Measurements from ENCODE around the gene ELL3. TPM values are rescaled to one million over a fixed set of nuclear protein-coding genes. Genes with fewer than 3 reads are reported as not detected.

Gene ELL3
- total and polyA plus RNA-seq, 10 of the 15 experiments (the other 5 are each of a cell fraction or from before 2014, with no cell fraction given), result 12.9 to 30.3 (median 20.2) TPM

DNA sequence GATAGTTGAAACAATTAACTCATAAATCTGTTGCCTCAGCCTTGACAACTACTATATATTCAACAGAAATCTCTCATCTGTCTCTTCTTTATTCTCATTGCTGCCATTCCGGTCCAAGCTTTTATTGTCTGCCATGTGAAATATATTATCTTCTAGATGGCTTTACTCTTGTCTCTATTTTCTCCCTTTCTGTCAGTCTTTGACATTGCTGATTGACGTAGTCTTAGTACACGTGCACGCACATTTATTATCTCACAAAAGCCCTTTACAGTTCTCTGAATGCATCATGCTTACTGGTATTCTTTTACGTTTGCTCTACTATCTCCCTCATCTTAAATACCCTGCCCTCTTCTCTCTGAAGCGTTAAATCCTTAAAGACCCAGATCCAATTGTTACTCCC is 24.9 kb downstream of the ELL3 start:
- Histone ChIP-seq H3K9ac (ENCODE audit: control insufficient read depth, insufficient read depth, low read length) (no peak overlapping the region), H4K20me1 (ENCODE audit: control insufficient read depth, insufficient read depth) (peaks cover 13% of the 10 kb centered on the region; the same call in 1 of the 2 replicates), H2AFZ (ENCODE audit: control insufficient read depth, low read depth, low read length) (no peak overlapping the region), H3K9me3 (replicated peaks; ENCODE audit: control insufficient read depth, insufficient read depth, low read length) (no peaks in the 10 kb centered on the region; the same call in 2 of the 3 replicates), H3K79me2 (ENCODE audit: control insufficient read depth, insufficient read depth, low read length) (peaks cover 82% of the 10 kb centered on the region), H3K4me1 (ENCODE audit: control insufficient read depth, insufficient read depth, low read length) (no peaks in the 10 kb centered on the region), H3K4me2 (ENCODE audit: control insufficient read depth, insufficient read depth) (peak overlapping the region; percentile 54), H3K27ac (ENCODE audit: control insufficient read depth, insufficient read depth) (no peak overlapping the region), H3K36me3 (ENCODE audit: control insufficient read depth in 2 of 2, insufficient read depth in 2 of 2, low read length in 1 of 2) (peaks cover 2 to 22% of the 10 kb centered on the region in 2 experiments), H3K4me3 (peak overlapping the region; percentile 38; the same call in 1 of the 2 replicates), H3K27me3 (replicated peaks in 1 of 2; ENCODE audit: control insufficient read depth in 2 of 2, insufficient read depth in 2 of 2, low read length in 1 of 2) (no peaks in the 10 kb centered on the region)
- no peak for FAIRE-seq
- BruUV-seq (replicated peaks), result TSS peak; percentile 5
- ChIA-PET POLR2A (no interaction called here), SMC1A (ENCODE audit: uncharacterized antibody, unreplicated experiment) (no interaction called here), RAD21 (ENCODE audit: unreplicated experiment) (no interaction called here), CTCF (interaction anchor here (4.9 kb wide), 1 partner anchor 19 kb away, joined by 30 read pairs; no protein-coding TSS in a partner anchor)
- intact Hi-C loops (cut with micrococcal nuclease; ENCODE audit: unreplicated experiment) (no loop called here), in situ Hi-C loops (cut with MboI) (loop anchor here (5.0 kb wide), 1 partner anchor 50 kb away; the partner anchor contains the start of genes HYPK and SERINC4)
- no peak for DNase-seq (ENCODE audit: low read depth, low spot score)
- ATAC-seq, result no peak
- WGBS (ENCODE audit: insufficient coverage, insufficient replicate concordance, low lambda C conversion rate, missing lambda C conversion rate), result 98% methylated on average over 6 of the region's 6 CpGs
- TF ChIP-seq RB1 (IDR thresholded peaks at IDR 0.05; ENCODE audit: borderline replicate concordance) (no peak), SIN3A (IDR thresholded peaks at IDR 0.05; ENCODE audit: low read depth, low read length) (no peak), PAX8 (IDR thresholded peaks at IDR 0.05) (no peak)

DNA sequence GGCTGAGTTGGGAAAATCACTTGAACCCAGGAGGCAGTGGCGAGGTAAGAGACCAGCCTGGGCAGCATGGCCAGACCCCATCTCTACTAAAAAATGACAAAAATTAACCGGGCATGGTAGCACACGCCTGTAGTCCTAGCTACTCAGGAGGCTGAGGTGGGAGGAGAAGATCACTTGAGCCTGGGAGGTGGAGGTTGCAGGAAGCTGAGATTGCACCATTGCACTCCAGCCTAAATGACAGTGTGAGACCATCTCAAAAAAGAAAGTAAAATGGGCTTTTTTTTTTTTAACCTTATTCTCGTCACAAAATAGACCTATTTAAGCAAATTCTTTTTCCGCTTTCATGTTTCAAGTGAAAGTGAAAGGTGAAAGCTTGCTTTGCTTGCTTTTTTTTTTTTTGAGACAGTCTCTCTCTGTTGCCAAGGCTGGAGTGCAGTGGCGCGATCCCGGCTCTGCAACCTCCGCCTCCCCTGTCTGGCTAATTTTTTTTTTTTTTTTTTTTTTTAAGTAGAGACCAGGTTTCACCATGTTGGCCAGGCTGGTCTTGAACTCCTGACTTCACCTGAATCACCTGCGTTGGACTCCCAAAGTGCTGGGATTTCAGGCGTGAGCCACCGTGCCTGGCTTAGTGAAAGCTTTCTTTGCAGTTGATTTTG is 26.9 kb downstream of the ELL3 start:
- intact Hi-C loops (cut with micrococcal nuclease; ENCODE audit: unreplicated experiment) (loop anchor here (5.0 kb wide), 1 partner anchor 972 kb away; no protein-coding TSS in a partner anchor), in situ Hi-C loops (cut with MboI) (loop anchor here (5.0 kb wide), 1 partner anchor 52 kb away; the partner anchor contains the start of genes HYPK and SERINC4)
- Histone ChIP-seq H3K9me3 (replicated peaks; ENCODE audit: control insufficient read depth, insufficient read depth, low read length) (no peaks in the 10 kb centered on the region; the same call in 2 of the 3 replicates), H2AFZ (ENCODE audit: control insufficient read depth, low read depth, low read length) (no peak overlapping the region), H4K20me1 (ENCODE audit: control insufficient read depth, insufficient read depth) (peaks cover 13% of the 10 kb centered on the region; the same call in 1 of the 2 replicates), H3K79me2 (ENCODE audit: control insufficient read depth, insufficient read depth, low read length) (peaks cover 83% of the 10 kb centered on the region), H3K36me3 (ENCODE audit: control insufficient read depth in 2 of 2, insufficient read depth in 2 of 2, low read length in 1 of 2) (peaks cover 2 to 9% of the 10 kb centered on the region in 2 experiments), H3K4me3 (peak overlapping the region; percentile 73), H3K9ac (ENCODE audit: control insufficient read depth, insufficient read depth, low read length) (peak overlapping the region; percentile 38; the same call in 1 of the 2 replicates), H3K4me1 (ENCODE audit: control insufficient read depth, insufficient read depth, low read length) (peaks cover 8% of the 10 kb centered on the region), H3K27me3 (replicated peaks in 1 of 2; ENCODE audit: control insufficient read depth in 2 of 2, insufficient read depth in 2 of 2, low read length in 1 of 2) (no peaks in the 10 kb centered on the region), H3K4me2 (ENCODE audit: control insufficient read depth, insufficient read depth) (peak overlapping the region; percentile 74), H3K27ac (ENCODE audit: control insufficient read depth, insufficient read depth) (no peak overlapping the region; the same call in 1 of the 2 replicates)
- SMC1A ChIA-PET (ENCODE audit: uncharacterized antibody, unreplicated experiment), result interaction anchor here (0.7 to 3.4 kb wide), 10 partner anchors 12 to 536 kb away, joined by 3 to 14 read pairs (median 3); no protein-coding TSS in a partner anchor
- BruUV-seq (replicated peaks), result no TSS peak
- RAD21 ChIA-PET (ENCODE audit: unreplicated experiment), result interaction anchor here (0.7 to 2.1 kb wide), 10 partner anchors 15 to 340 kb away, joined by 3 to 10 read pairs (median 4); partner anchors contain the start of genes ELL3, HYPK and MFAP1
- DNase-seq (ENCODE audit: low read depth, low spot score), result peak; percentile 78
- peak; percentile 42 for ATAC-seq
- POLR2A ChIA-PET, result interaction anchor here (0.6 to 1.6 kb wide), 12 partner anchors 8 to 147 kb away, joined by 3 to 5 read pairs (median 4); partner anchors contain the start of genes HYPK and MFAP1
- 17% methylated on average over 8 of the region's 12 CpGs for WGBS (ENCODE audit: insufficient coverage, insufficient replicate concordance, low lambda C conversion rate, missing lambda C conversion rate)
- CTCF ChIA-PET, result interaction anchor here (0.5 to 1.9 kb wide), 7 partner anchors 14 to 51 kb away, joined by 3 to 11 read pairs (median 4); partner anchors contain the start of genes ELL3, HYPK and SERINC4
- peak; percentile 89 for FAIRE-seq
- 0 out of 2 replicates have a peak, but pooled peaks have one; percentile 10 for TF ChIP-seq IRF4 (IDR thresholded peaks at IDR 0.05; ENCODE audit: low read depth, low read length)
- TF ChIP-seq, protein P1, sequence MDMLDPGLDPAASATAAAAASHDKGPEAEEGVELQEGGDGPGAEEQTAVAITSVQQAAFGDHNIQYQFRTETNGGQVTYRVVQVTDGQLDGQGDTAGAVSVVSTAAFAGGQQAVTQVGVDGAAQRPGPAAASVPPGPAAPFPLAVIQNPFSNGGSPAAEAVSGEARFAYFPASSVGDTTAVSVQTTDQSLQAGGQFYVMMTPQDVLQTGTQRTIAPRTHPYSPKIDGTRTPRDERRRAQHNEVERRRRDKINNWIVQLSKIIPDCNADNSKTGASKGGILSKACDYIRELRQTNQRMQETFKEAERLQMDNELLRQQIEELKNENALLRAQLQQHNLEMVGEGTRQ (IDR thresholded peaks at IDR 0.05; ENCODE audit: borderline replicate concordance, low read depth, low read length), result no peak
- TF ChIP-seq ZNF384 (IDR thresholded peaks at IDR 0.05; ENCODE audit: borderline replicate concordance, low read depth, low read length), result peak; percentile 97
- TF ChIP-seq TBL1XR1 (IDR thresholded peaks at IDR 0.05; ENCODE audit: low read depth, low read length), result peak; percentile 60
- TF ChIP-seq SIX5 (IDR thresholded peaks at IDR 0.05; ENCODE audit: low read depth, low read length, severe bottlenecking), result peak; percentile 7
- TF ChIP-seq, protein P2, sequence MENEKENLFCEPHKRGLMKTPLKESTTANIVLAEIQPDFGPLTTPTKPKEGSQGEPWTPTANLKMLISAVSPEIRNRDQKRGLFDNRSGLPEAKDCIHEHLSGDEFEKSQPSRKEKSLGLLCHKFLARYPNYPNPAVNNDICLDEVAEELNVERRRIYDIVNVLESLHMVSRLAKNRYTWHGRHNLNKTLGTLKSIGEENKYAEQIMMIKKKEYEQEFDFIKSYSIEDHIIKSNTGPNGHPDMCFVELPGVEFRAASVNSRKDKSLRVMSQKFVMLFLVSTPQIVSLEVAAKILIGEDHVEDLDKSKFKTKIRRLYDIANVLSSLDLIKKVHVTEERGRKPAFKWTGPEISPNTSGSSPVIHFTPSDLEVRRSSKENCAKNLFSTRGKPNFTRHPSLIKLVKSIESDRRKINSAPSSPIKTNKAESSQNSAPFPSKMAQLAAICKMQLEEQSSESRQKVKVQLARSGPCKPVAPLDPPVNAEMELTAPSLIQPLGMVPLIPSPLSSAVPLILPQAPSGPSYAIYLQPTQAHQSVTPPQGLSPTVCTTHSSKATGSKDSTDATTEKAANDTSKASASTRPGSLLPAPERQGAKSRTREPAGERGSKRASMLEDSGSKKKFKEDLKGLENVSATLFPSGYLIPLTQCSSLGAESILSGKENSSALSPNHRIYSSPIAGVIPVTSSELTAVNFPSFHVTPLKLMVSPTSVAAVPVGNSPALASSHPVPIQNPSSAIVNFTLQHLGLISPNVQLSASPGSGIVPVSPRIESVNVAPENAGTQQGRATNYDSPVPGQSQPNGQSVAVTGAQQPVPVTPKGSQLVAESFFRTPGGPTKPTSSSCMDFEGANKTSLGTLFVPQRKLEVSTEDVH (IDR thresholded peaks at IDR 0.05; ENCODE audit: low read depth, partially characterized antibody), result no peak
- peak in 1 of 2 experiments; percentile 40; a peak in 1 of 4 replicates for TF ChIP-seq BHLHE40 (IDR thresholded peaks at IDR 0.05; ENCODE audit: borderline replicate concordance in 1 of 2, low read depth in 2 of 2, low read length in 1 of 2)
- TF ChIP-seq RELA (IDR thresholded peaks at IDR 0.05; ENCODE audit: borderline replicate concordance, partially characterized antibody), result no peak

Measured in GM12878 (cell line).